Stomach (tissue), 9 donors: ENCODE data around the gene MTREX. TPM values are rescaled to one million over a fixed set of nuclear protein-coding genes. Genes with fewer than 3 reads are reported as not detected.

ENCODE experiments used
- DNase-seq, 2 donors: peaks; one replicate each; pipeline versions ENCODE4 v3.0.0 to v3.0.0-alpha.2; 2013 to 2019
- H3K27ac ChIP-seq, 5 donors: fragments of 200-600 bp in 4 of 5; sonication (generic) in 4 of 5; one replicate each; pipeline ENCODE4 v1.5.1; 2013 to 2019; ENCODE audit warnings: mild to moderate bottlenecking in 1 of 5, moderate library complexity in 1 of 5
- H3K27me3 ChIP-seq, 3 donors: fragments of 200-600 bp; sonication (generic); one replicate each; pipeline ENCODE4 v1.5.1; 2017 to 2019; ENCODE audit warnings: mixed run types in 1 of 3
- H3K36me3 ChIP-seq, 4 donors: fragments of 200-600 bp; sonication (generic); 1 replicate in 3 of 4; 2 replicates in 1 of 4; pipeline ENCODE4 v1.5.1; 2016 to 2019
- H3K4me1 ChIP-seq, 4 donors: fragments of 200-600 bp; sonication (generic); one replicate each; pipeline ENCODE4 v1.5.1; 2016 to 2019
- H3K4me3 ChIP-seq, 4 donors: fragments of 200-600 bp; sonication (generic) in 3 of 4; one replicate each; pipeline ENCODE4 v1.5.1; 2016 to 2019; ENCODE audit warnings: mild to moderate bottlenecking in 1 of 4
- H3K9me3 ChIP-seq, 4 donors: fragments of 200-600 bp; sonication (generic); one replicate each; pipeline ENCODE4 v1.5.1; 2016 to 2019
- CTCF ChIP-seq, 7 experiments: fragments of 450-650 bp in 4 of 7; fragments of 200-600 bp in 3 of 7; sonication (generic) in 3 of 7; IDR thresholded peaks; one replicate each; pipeline ENCODE4 v1.5.1; 2016 to 2019; ENCODE audit warnings: antibody characterized with exemption in 7 of 7, control low read depth in 2 of 7, mild to moderate bottlenecking in 1 of 7
- EP300 ChIP-seq: sonication (generic); formaldehyde crosslinking; IDR thresholded peaks from one replicate; pipeline ENCODE4 v1.6.1; 2017; ENCODE audit warnings: antibody characterized with exemption
- POLR2A ChIP-seq, 4 donors: fragments of 450-650 bp; IDR thresholded peaks; one replicate each; pipeline ENCODE4 v1.6.1; 2016; ENCODE audit warnings: antibody characterized with exemption in 4 of 4, control low read depth in 2 of 4, mild to moderate bottlenecking in 1 of 4, moderate library complexity in 1 of 4
- POLR2AphosphoS5 ChIP-seq, 3 donors: sonication (generic); formaldehyde crosslinking; IDR thresholded peaks; one replicate each; pipeline ENCODE4 v1.6.1; 2016; ENCODE audit warnings: antibody characterized with exemption in 3 of 3
- WGBS, 5 donors: extraction: QIAGEN DNeasy Blood & Tissue Kit in 3 of 5; methylation state at CpG; one replicate each; pipeline versions ENCODE4 v1.1.5 to v1.1.7; 2013 to 2018; 5-methylcytosine and 5-hydroxymethylcytosine counted together
- intact Hi-C: fragments of 100-400 bp; cut with DNase I; formaldehyde crosslinking; loops from one replicate; pipeline ENCODE4 v1.15.1; 2023; ENCODE audit warnings: low total_unique reads
- polyA plus RNA-seq, 3 donors: library from polyadenylated mRNA; stranded (reverse); fragments of 200-250 nt; gene quantifications; one replicate each; pipeline ENCODE4 v1.2.3, GENCODE V29; 2013
- total RNA-seq, 5 donors: library from RNA; depleted of rRNA; stranded (reverse); fragments of >200 nt; gene quantifications; one replicate each; pipeline versions ENCODE4 v1.1.0 to v1.2.3, GENCODE V29; 2014 to 2016
- donor health status: healthy with polysubstance abuse.
- donor health status: Bipolar disorder and iron deficiency.
- donor health status: healthy.

The MTREX gene
- total and polyA plus RNA-seq, 8 donors = 13.6 to 138 (median 30.3) TPM

- WGBS, 5 donors = 89 to 100% (median 100%) methylated on average over 1 of the region's 1 CpG
- Histone ChIP-seq H3K36me3 (peaks cover 0 to 52% (median 42%) of the 10 kb centered on the region in 4 donors), H3K27ac (no peak overlapping the region), H3K4me3 (no peak overlapping the region), H3K4me1 (peaks cover 0 to 30% (median 12%) of the 10 kb centered on the region in 4 donors), H3K9me3 (no peaks in the 10 kb centered on the region), H3K27me3 (no peaks in the 10 kb centered on the region)
- TF ChIP-seq EP300 = no peak
- TF ChIP-seq CTCF (IDR thresholded peaks at IDR 0.05) = peak in 5 of 7 experiments; percentile 23 to 50 (median 28)
- DNase-seq = peak in 1 of 2 donors; percentile 64
- intact Hi-C loops = no loop called here
Measured at GRCh38 chr5:55324815-55325418, 17.1 kb downstream of the MTREX start.

- peaks cover 0 to 56% (median 45%) of the 10 kb centered on the region in 4 donors for H3K36me3 ChIP-seq
- TF ChIP-seq POLR2AphosphoS5 (IDR thresholded peaks at IDR 0.05) (no peak), POLR2A (IDR thresholded peaks at IDR 0.05) (no peak), EP300 (no peak), CTCF (IDR thresholded peaks at IDR 0.05) (no peak)
- no peaks in the 10 kb centered on the region for H3K9me3 ChIP-seq
- no peak for DNase-seq
- no peak overlapping the region for H3K27ac ChIP-seq
- H3K27me3 ChIP-seq = no peaks in the 10 kb centered on the region
- no peak overlapping the region for H3K4me3 ChIP-seq
- H3K4me1 ChIP-seq = peaks cover 0 to 25% (median 9%) of the 10 kb centered on the region in 4 donors
- intact Hi-C loops = no loop called here
- WGBS, 5 donors = 87 to 95% (median 90%) methylated on average over 5 of the region's 5 CpGs
Measured at GRCh38 chr5:55325621-55326020, 17.8 kb downstream of the MTREX start.

GRCh38 chr5:55327281-55327680 is 19.5 kb downstream of the MTREX start:
- Histone ChIP-seq H3K4me3 (no peak overlapping the region), H3K4me1 (peaks cover 0 to 14% (median 5%) of the 10 kb centered on the region in 4 donors), H3K27me3 (no peaks in the 10 kb centered on the region), H3K9me3 (no peaks in the 10 kb centered on the region), H3K36me3 (peaks cover 0 to 70% (median 58%) of the 10 kb centered on the region in 4 donors), H3K27ac (no peak overlapping the region)
- no peak for TF ChIP-seq CTCF (IDR thresholded peaks at IDR 0.05)
- no peak for TF ChIP-seq POLR2A (IDR thresholded peaks at IDR 0.05)
- TF ChIP-seq EP300 = no peak
- TF ChIP-seq POLR2AphosphoS5 (IDR thresholded peaks at IDR 0.05) = no peak
- DNase-seq = no peak
- intact Hi-C loops = no loop called here
- WGBS, 5 donors = 50 to 77% (median 63%) methylated on average over 2 of the region's 2 CpGs

- 88 to 93% (median 90%) methylated on average over 3 of the region's 3 CpGs for WGBS, 5 donors
- Histone ChIP-seq H3K4me1 (peaks cover 0 to 6% (median 0%) of the 10 kb centered on the region in 4 donors), H3K27me3 (no peaks in the 10 kb centered on the region), H3K36me3 (peaks cover 0 to 68% (median 59%) of the 10 kb centered on the region in 4 donors), H3K27ac (no peak overlapping the region), H3K9me3 (no peaks in the 10 kb centered on the region), H3K4me3 (no peak overlapping the region)
- no peak for DNase-seq
- intact Hi-C loops = no loop called here
- TF ChIP-seq POLR2AphosphoS5 (IDR thresholded peaks at IDR 0.05) = no peak
- TF ChIP-seq CTCF (IDR thresholded peaks at IDR 0.05) = no peak
- TF ChIP-seq EP300 = no peak
- no peak for TF ChIP-seq POLR2A (IDR thresholded peaks at IDR 0.05)
Measured at GRCh38 chr5:55331321-55331720, 23.5 kb downstream of the MTREX start.
